ENCODE data around the gene COL1A1. TPM values are rescaled to one million over a fixed set of nuclear protein-coding genes. Genes with fewer than 3 reads are reported as not detected.
A peak's percentile ranks its signal among the peaks of the same experiment; 100 is the strongest.

COL1A1 gene
- total and polyA plus RNA-seq, 2 experiments from 2014 or later, result 6,472 to 15,283 TPM

DNA sequence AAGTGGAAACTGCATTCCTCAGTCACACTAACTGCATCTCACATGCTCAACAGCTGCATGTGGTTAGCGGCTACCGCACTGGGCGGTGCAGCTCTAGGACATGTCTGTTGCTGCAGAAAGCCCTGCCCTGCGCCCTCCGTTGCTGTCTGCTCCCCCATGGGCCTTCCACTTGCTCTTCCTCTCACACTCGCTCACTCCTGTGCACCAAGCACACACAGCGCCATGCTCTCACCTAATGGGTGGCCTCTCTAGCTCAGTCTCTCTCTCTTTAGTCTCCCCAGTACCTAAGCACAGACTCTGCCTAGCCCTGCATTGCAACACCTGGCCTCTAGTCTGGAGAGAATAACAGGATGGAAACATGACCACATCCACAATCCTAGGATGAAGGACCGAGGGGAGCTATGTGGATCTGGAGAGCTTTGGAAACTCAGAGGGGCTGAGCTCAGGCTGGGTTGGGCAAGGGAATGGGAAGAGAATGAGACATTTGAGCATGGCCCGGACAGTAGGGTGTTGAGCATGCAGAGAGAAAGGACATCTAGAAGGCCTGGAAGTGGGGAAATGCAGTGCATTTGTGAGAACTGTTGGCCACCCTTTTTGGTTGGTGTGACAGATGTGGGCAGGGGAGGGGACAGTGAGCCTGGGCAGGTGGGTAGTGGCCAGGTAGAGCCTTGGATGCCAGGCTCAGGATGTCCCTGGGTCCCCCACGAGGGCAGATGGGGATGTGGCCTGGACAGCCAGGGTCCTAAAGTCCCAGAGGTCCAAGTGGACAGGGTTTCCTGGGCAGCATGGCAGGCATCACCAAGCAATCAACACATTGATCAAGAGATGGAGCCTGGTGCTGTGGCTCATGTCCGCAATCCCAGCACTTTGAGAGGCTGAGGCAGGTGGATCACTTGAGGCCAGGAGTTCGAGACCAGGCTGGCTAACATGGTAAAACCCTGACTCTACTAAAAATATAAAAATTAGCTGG, 19.6 kb downstream of the COL1A1 start:
- Histone ChIP-seq H2AFZ (no peak overlapping the region), H3K9me3 (ENCODE audit: low read depth) (no peaks in the 10 kb centered on the region), H3F3A (ENCODE audit: insufficient read depth) (peaks cover 88% of the 10 kb centered on the region), H3K4me1 (ENCODE audit: insufficient read depth) (peaks cover 34% of the 10 kb centered on the region), H3K79me2 (ENCODE audit: insufficient read depth) (no peaks in the 10 kb centered on the region), H3K9ac (peak overlapping the region; percentile 100), H3K4me2 (ENCODE audit: unreplicated experiment) (no peak overlapping the region), H3K36me3 (ENCODE audit: low read depth) (peaks cover 14% of the 10 kb centered on the region), H3K27ac (peak overlapping the region; percentile 100), H3K27me3 (replicated peaks; ENCODE audit: insufficient read depth) (no peaks in the 10 kb centered on the region), H3K4me3 (no peak overlapping the region), H4K20me1 (ENCODE audit: insufficient read depth) (no peaks in the 10 kb centered on the region), H3K9me2 (ENCODE audit: insufficient read depth) (no peaks in the 10 kb centered on the region)
- WGBS, 2 experiments (ENCODE audit: low coverage in 1 of 2, low lambda C conversion rate in 2 of 2, missing lambda C conversion rate in 2 of 2), result 27 to 32% methylated on average over 12 of the region's 12 CpGs
- DNase-seq, result peak; percentile 77
- in situ Hi-C loops (cut with MboI), result no loop called here
- TF ChIP-seq EZH2phosphoT487 (IDR thresholded peaks at IDR 0.05; ENCODE audit: insufficient read depth, low read depth) (no peak), EZH2 (IDR thresholded peaks at IDR 0.05; ENCODE audit: insufficient read depth, poor library complexity, severe bottlenecking) (no peak)

DNA sequence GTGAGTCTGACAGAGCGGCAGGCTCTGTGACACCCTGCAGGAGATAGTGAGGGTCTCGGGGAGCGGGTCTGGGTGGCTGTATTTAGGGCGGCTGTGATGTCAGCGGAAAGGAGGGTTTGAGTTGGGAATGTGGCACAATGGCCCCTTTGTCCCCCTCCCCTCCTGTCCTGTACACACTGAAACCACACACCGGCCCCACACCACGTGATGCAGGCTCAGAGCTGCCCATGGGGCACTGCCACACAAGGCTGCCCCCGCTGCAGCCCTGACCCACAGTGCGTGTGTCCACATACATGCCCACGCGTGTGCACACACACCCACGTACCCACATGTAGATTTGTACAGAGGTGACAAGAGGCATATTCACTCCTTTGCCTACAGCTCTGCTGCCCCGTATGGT, 20.3 kb downstream of the COL1A1 start:
- peak overlapping the region; percentile 100 for H3K27ac ChIP-seq
- peak overlapping the region; percentile 100 for H3K9ac ChIP-seq
- no peak overlapping the region for H3K4me2 ChIP-seq (ENCODE audit: unreplicated experiment)
- DNase-seq, result no peak
- no peaks in the 10 kb centered on the region for H4K20me1 ChIP-seq (ENCODE audit: insufficient read depth)
- TF ChIP-seq EZH2 (IDR thresholded peaks at IDR 0.05; ENCODE audit: insufficient read depth, poor library complexity, severe bottlenecking), result no peak
- TF ChIP-seq EZH2phosphoT487 (IDR thresholded peaks at IDR 0.05; ENCODE audit: insufficient read depth, low read depth), result no peak
- no peak overlapping the region for H3K4me3 ChIP-seq
- no peaks in the 10 kb centered on the region for H3K27me3 ChIP-seq (replicated peaks; ENCODE audit: insufficient read depth)
- no peaks in the 10 kb centered on the region for H3K9me3 ChIP-seq (ENCODE audit: low read depth)
- in situ Hi-C loops (cut with MboI), result no loop called here
- 54 to 57% methylated on average over 13 of the region's 13 CpGs for WGBS, 2 experiments (ENCODE audit: low coverage in 1 of 2, low lambda C conversion rate in 2 of 2, missing lambda C conversion rate in 2 of 2)
- H3K4me1 ChIP-seq (ENCODE audit: insufficient read depth), result peaks cover 38% of the 10 kb centered on the region
- peaks cover 14% of the 10 kb centered on the region for H3K36me3 ChIP-seq (ENCODE audit: low read depth)
- H3F3A ChIP-seq (ENCODE audit: insufficient read depth), result peaks cover 84% of the 10 kb centered on the region
- no peaks in the 10 kb centered on the region for H3K9me2 ChIP-seq (ENCODE audit: insufficient read depth)
- no peaks in the 10 kb centered on the region for H3K79me2 ChIP-seq (ENCODE audit: insufficient read depth)
- no peak overlapping the region for H2AFZ ChIP-seq

DNA sequence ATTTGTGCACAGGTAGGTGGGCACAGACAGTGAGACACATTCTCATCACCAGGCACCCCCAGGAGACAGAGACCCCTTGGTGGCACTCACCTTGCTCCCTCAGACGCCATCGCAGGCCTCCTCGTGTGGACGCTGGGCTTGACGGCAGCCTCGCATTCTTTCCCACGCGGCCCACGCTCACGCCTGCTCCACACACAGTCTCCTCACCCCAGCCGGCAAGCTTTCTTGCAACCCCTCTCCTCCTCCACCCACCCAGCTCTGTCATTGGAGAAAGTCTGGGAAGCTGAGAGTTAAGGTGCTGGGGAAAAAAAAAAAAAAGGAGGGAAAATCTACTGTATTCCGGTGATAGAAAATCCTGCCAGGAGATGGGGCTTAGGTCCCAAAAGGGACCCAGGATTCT, 20.8 kb downstream of the COL1A1 start:
- H3K79me2 ChIP-seq (ENCODE audit: insufficient read depth), result no peaks in the 10 kb centered on the region
- peaks cover 43% of the 10 kb centered on the region for H3K4me1 ChIP-seq (ENCODE audit: insufficient read depth)
- peaks cover 79% of the 10 kb centered on the region for H3F3A ChIP-seq (ENCODE audit: insufficient read depth)
- no peak for TF ChIP-seq EZH2 (IDR thresholded peaks at IDR 0.05; ENCODE audit: insufficient read depth, poor library complexity, severe bottlenecking)
- no peak for TF ChIP-seq EZH2phosphoT487 (IDR thresholded peaks at IDR 0.05; ENCODE audit: insufficient read depth, low read depth)
- no peak overlapping the region for H3K4me3 ChIP-seq
- H3K27ac ChIP-seq, result peak overlapping the region; percentile 100
- in situ Hi-C loops (cut with MboI), result no loop called here
- H2AFZ ChIP-seq, result no peak overlapping the region
- H4K20me1 ChIP-seq (ENCODE audit: insufficient read depth), result no peaks in the 10 kb centered on the region
- no peaks in the 10 kb centered on the region for H3K9me3 ChIP-seq (ENCODE audit: low read depth)
- WGBS, 2 experiments (ENCODE audit: low coverage in 1 of 2, low lambda C conversion rate in 2 of 2, missing lambda C conversion rate in 2 of 2), result 78 to 80% methylated on average over 12 of the region's 12 CpGs
- peak; percentile 40 for DNase-seq
- H3K27me3 ChIP-seq (replicated peaks; ENCODE audit: insufficient read depth), result no peaks in the 10 kb centered on the region
- no peaks in the 10 kb centered on the region for H3K9me2 ChIP-seq (ENCODE audit: insufficient read depth)
- peak overlapping the region; percentile 100 for H3K9ac ChIP-seq
- H3K4me2 ChIP-seq (ENCODE audit: unreplicated experiment), result no peak overlapping the region
- peaks cover 14% of the 10 kb centered on the region for H3K36me3 ChIP-seq (ENCODE audit: low read depth)

DNA sequence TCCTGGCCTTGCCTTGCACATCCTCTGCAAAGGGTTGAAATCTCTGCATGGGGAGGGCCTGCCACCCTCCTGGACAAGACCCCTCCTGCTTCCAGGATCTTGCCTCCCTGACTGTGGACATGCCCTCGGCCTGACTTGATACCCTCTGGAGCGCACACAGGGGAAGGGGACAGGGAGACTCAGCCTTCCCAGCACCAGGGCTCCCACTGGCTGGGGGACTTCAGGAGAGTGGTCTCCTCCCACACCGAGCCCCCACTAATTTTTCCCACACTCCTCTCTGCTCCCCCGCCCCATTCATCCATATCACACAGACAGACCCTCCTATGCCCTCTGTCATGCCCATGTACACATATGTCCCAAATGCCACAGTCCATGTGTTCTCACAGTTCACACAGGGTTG, 21.3 kb downstream of the COL1A1 start:
- no peak overlapping the region for H3K4me2 ChIP-seq (ENCODE audit: unreplicated experiment)
- H3K4me3 ChIP-seq, result no peak overlapping the region
- TF ChIP-seq EZH2phosphoT487 (IDR thresholded peaks at IDR 0.05; ENCODE audit: insufficient read depth, low read depth) (no peak), EZH2 (IDR thresholded peaks at IDR 0.05; ENCODE audit: insufficient read depth, poor library complexity, severe bottlenecking) (no peak)
- H3K27me3 ChIP-seq (replicated peaks; ENCODE audit: insufficient read depth), result no peaks in the 10 kb centered on the region
- peaks cover 10% of the 10 kb centered on the region for H3K36me3 ChIP-seq (ENCODE audit: low read depth)
- no peaks in the 10 kb centered on the region for H3K9me2 ChIP-seq (ENCODE audit: insufficient read depth)
- peak; percentile 39 for DNase-seq
- no peaks in the 10 kb centered on the region for H3K79me2 ChIP-seq (ENCODE audit: insufficient read depth)
- H2AFZ ChIP-seq, result no peak overlapping the region
- H3F3A ChIP-seq (ENCODE audit: insufficient read depth), result peaks cover 80% of the 10 kb centered on the region
- in situ Hi-C loops (cut with MboI), result no loop called here
- H3K27ac ChIP-seq, result peak overlapping the region; percentile 100
- H3K9me3 ChIP-seq (ENCODE audit: low read depth), result no peaks in the 10 kb centered on the region
- 86 to 92% methylated on average over 3 to 4 of the region's 4 CpGs for WGBS, 2 experiments (ENCODE audit: low coverage in 1 of 2, low lambda C conversion rate in 2 of 2, missing lambda C conversion rate in 2 of 2)
- no peaks in the 10 kb centered on the region for H4K20me1 ChIP-seq (ENCODE audit: insufficient read depth)
- peak overlapping the region; percentile 100 for H3K9ac ChIP-seq
- peaks cover 44% of the 10 kb centered on the region for H3K4me1 ChIP-seq (ENCODE audit: insufficient read depth)
